Gastroesophageal sphincter (tissue), 4 donors: ENCODE data around the gene PLAU. TPM values are rescaled to one million over a fixed set of nuclear protein-coding genes. Genes with fewer than 3 reads are reported as not detected.
"Not testable (repeated sequence)": the region's sequence is repeated elsewhere in the genome, so short reads cannot be mapped to it uniquely, and the experiment has no call there.

ENCODE experiments used
- ATAC-seq: fragments of 150-250 bp; one replicate; pipeline ENCODE4 v1.9.1; 2016; ENCODE audit warnings: mild to moderate bottlenecking, moderate library complexity
- H3K27ac ChIP-seq, 4 donors: fragments of 200-600 bp; sonication (generic) in 3 of 4; 1 replicate in 3 of 4; 2 replicates in 1 of 4; pipeline ENCODE4 v1.5.1; 2016 to 2019
- H3K27me3 ChIP-seq: fragments of 200-600 bp; sonication (generic); one replicate; pipeline ENCODE4 v1.5.1; 2019
- H3K36me3 ChIP-seq, 2 donors: fragments of 200-600 bp; sonication (generic); one replicate each; pipeline ENCODE4 v1.5.1; 2019; ENCODE audit warnings: control low read depth in 1 of 2
- H3K4me1 ChIP-seq, 3 donors: fragments of 200-600 bp; sonication (generic); 1 replicate in 2 of 3; 2 replicates in 1 of 3; pipeline ENCODE4 v1.5.1; 2016 to 2019; ENCODE audit warnings: control low read depth in 2 of 3
- H3K4me3 ChIP-seq, 2 donors: fragments of 200-600 bp; sonication (generic); one replicate each; pipeline ENCODE4 v1.5.1; 2019; ENCODE audit warnings: mild to moderate bottlenecking in 1 of 2, moderate library complexity in 1 of 2
- H3K9me3 ChIP-seq, 3 donors: fragments of 200-600 bp; sonication (generic); one replicate each; pipeline ENCODE4 v1.5.1; 2017 to 2019; ENCODE audit warnings: control low read depth in 2 of 3
- CTCF ChIP-seq, 4 experiments: fragments of 200-600 bp in 2 of 4; fragments of 450-650 bp in 2 of 4; sonication (generic) in 1 of 4; IDR thresholded peaks; one replicate each; pipeline ENCODE4 v1.5.1; 2017 to 2019; ENCODE audit warnings: antibody characterized with exemption in 4 of 4, mild to moderate bottlenecking in 2 of 4, moderate library complexity in 2 of 4
- EP300 ChIP-seq: sonication (generic); formaldehyde crosslinking; IDR thresholded peaks from one replicate; pipeline ENCODE4 v1.6.1; 2017; ENCODE audit warnings: antibody characterized with exemption, mild to moderate bottlenecking
- POLR2A ChIP-seq, 2 donors: fragments of 450-650 bp; IDR thresholded peaks; one replicate each; pipeline ENCODE4 v1.6.1; 2017; ENCODE audit warnings: antibody characterized with exemption in 2 of 2, mild to moderate bottlenecking in 2 of 2, moderate library complexity in 1 of 2
- POLR2AphosphoS5 ChIP-seq: sonication (generic); formaldehyde crosslinking; IDR thresholded peaks from one replicate; pipeline ENCODE4 v1.6.1; 2017; ENCODE audit warnings: antibody characterized with exemption
- WGBS, 2 donors: methylation state at CpG; one replicate each; pipeline ENCODE4 v1.1.5; 2018; ENCODE audit warnings: low coverage in 1 of 2; 5-methylcytosine and 5-hydroxymethylcytosine counted together
- total RNA-seq, 4 donors: library from RNA; depleted of rRNA; stranded (reverse); fragments of >200 nt; gene quantifications; one replicate each; pipeline ENCODE4 v1.1.0, GENCODE V29; 2016

Gene PLAU
- total RNA-seq, 4 donors from 2014 or later, result 1.1 to 43.3 (median 8.3) TPM

DNA sequence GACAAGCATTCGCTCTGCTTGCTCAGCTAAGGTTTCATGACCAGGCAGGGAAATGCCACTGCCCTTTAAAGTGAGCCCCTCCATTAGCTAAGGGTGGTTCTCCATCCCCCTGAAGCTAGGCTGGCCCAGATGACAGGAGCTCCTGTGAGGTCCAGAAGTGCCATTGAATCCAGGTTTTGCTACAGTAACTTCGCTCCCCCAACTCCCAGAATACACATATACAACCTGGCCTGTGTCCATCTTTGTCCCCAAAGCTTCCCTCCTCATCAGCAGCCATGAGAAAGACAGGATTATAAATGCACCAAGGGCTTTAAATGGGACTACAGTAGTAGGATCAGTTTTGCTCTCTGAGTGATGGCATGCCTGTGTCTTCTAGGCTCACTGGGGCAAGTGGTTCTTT, 51.5 kb downstream of the PLAU start:
- Histone ChIP-seq H3K27ac (no peak overlapping the region), H3K9me3 (no peaks in the 10 kb centered on the region), H3K4me3 (no peak overlapping the region), H3K36me3 (no peaks in the 10 kb centered on the region), H3K27me3 (no peaks in the 10 kb centered on the region), H3K4me1 (peaks cover 11 to 41% (median 15%) of the 10 kb centered on the region in 3 donors)
- TF ChIP-seq EP300 (no peak), POLR2A (IDR thresholded peaks at IDR 0.05) (no peak), CTCF (IDR thresholded peaks at IDR 0.05) (no peak), POLR2AphosphoS5 (no peak)
- WGBS, 2 donors, result 86 to 100% methylated on average over 1 to 2 of the region's 2 CpGs
- ATAC-seq, result no peak

DNA sequence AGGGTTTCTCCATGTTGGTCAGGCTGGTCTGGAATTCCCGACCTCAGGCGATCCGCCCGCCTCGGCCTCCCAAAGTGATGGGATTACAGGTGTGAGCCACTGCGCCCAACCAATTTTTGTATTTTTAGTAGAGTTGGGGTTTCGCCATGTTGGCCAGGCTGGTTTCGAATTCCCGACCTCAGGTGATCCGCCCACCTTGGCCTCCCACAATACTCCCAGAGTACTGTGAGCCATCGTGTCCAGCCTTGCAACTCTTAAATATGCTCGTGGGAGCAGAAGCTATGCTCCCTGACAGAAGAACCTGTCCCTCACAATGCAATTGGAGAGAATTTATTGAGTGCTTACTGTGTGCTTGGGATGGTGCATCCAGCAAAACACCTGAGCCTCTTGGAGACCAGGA, 52.6 kb downstream of the PLAU start:
- not testable (repeated sequence) for H3K27me3 ChIP-seq, H3K4me3 ChIP-seq, H3K27ac ChIP-seq, H3K9me3 ChIP-seq, H3K36me3 ChIP-seq, ATAC-seq
- WGBS, 2 donors, result 88 to 93% methylated on average over 4 to 9 of the region's 12 CpGs
- peaks cover 11 to 44% (median 24%) of the 10 kb centered on the region in 3 donors for H3K4me1 ChIP-seq

GRCh38 chr10:73964743-73965142, 53.8 kb downstream of the PLAU start:
- no peak overlapping the region for H3K4me3 ChIP-seq
- H3K36me3 ChIP-seq, result no peaks in the 10 kb centered on the region
- ATAC-seq, result no peak
- H3K27me3 ChIP-seq, result no peaks in the 10 kb centered on the region
- WGBS, 2 donors, result 100% methylated on average over 1 to 2 of the region's 2 CpGs
- peak overlapping the region in 2 of 4 donors; percentile 4 to 87 for H3K27ac ChIP-seq
- TF ChIP-seq POLR2AphosphoS5 (no peak), POLR2A (IDR thresholded peaks at IDR 0.05) (no peak)
- peaks cover 11 to 51% (median 24%) of the 10 kb centered on the region in 3 donors for H3K4me1 ChIP-seq
- H3K9me3 ChIP-seq, result no peaks in the 10 kb centered on the region

DNA sequence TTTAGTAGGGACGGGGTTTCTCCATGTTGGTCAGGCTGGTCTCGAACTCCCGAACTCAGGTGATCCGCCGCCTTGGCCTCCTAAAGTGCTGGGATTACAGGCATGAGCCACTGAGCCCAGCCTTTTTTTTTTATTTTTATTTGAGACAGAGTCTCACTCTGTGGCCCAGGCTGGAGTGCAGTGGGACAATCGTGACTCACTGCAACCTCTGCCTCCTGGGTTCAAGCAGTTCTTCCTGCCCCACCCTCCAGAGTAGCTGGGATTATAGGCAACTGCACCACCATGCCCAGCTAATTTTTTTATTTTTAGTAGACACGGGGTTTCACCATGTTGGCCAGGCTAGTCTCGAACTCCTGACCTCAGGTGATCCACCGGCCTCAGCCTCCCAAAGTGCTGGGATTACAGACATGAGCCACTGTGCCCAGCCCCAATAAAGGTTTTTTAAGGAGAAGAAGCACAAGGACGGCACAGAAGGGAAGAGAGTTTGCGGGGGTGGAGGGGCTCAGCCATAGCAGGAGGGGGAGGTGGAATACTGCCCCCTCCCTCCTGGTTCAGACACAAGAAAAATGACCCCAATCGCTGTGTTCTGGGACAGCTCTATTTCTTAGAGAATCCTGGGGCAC, 54.4 kb downstream of the PLAU start:
- not testable (repeated sequence) for ATAC-seq, H3K9me3 ChIP-seq, H3K27me3 ChIP-seq, H3K36me3 ChIP-seq
- 46 to 94% methylated on average over 6 to 7 of the region's 12 CpGs for WGBS, 2 donors
- H3K4me1 ChIP-seq, result peaks cover 11 to 51% (median 24%) of the 10 kb centered on the region in 3 donors
- H3K4me3 ChIP-seq, result peak overlapping the region in 1 of 2 donors; percentile 22
- peak overlapping the region; percentile 87 to 99 (median 88) for H3K27ac ChIP-seq

GRCh38 chr10:73965890-73966768, 55.2 kb downstream of the PLAU start:
- H3K27ac ChIP-seq, result peak overlapping the region; percentile 87 to 99 (median 88)
- peak; percentile 88 for TF ChIP-seq POLR2AphosphoS5
- TF ChIP-seq EP300, result no peak
- TF ChIP-seq CTCF (IDR thresholded peaks at IDR 0.05), result no peak
- TF ChIP-seq POLR2A (IDR thresholded peaks at IDR 0.05), result peak in 1 of 2 donors; percentile 19
- WGBS, 2 donors, result 6 to 8% methylated on average over 9 to 10 of the region's 16 CpGs
- H3K4me3 ChIP-seq, result peak overlapping the region in 1 of 2 donors; percentile 22
- H3K9me3 ChIP-seq, result no peaks in the 10 kb centered on the region
- peak; percentile 97 for ATAC-seq
- no peaks in the 10 kb centered on the region for H3K27me3 ChIP-seq
- H3K36me3 ChIP-seq, result no peaks in the 10 kb centered on the region
- H3K4me1 ChIP-seq, result peaks cover 11 to 53% (median 24%) of the 10 kb centered on the region in 3 donors

DNA sequence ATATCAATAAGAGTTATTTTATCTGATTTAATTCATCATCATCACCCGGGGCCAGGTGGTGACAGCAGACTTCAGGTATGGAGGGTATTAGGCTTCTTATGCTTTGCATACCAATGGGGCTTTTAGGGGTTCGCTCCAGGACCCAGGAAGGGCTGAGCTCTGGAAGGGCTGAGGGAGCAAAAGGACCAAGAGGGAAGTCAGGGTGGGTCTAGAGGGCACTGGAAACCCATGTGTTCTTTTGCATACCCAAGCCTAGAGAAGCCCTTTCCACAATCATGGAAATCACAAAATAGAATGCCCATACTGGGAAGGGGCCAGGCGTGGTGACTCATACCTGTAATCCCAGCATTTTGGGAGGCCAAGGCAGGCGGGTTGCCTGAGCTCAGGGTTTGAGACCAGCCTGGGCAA, 56.1 kb downstream of the PLAU start:
- TF ChIP-seq POLR2A (IDR thresholded peaks at IDR 0.05) (no peak), CTCF (IDR thresholded peaks at IDR 0.05) (no peak), EP300 (no peak), POLR2AphosphoS5 (no peak)
- no peaks in the 10 kb centered on the region for H3K36me3 ChIP-seq
- 50 to 69% methylated on average over 1 to 2 of the region's 4 CpGs for WGBS, 2 donors
- H3K4me3 ChIP-seq, result no peak overlapping the region
- peaks cover 11 to 54% (median 24%) of the 10 kb centered on the region in 3 donors for H3K4me1 ChIP-seq
- no peak for ATAC-seq
- no peaks in the 10 kb centered on the region for H3K27me3 ChIP-seq
- peak overlapping the region; percentile 87 to 99 (median 88) for H3K27ac ChIP-seq
- no peaks in the 10 kb centered on the region for H3K9me3 ChIP-seq

Other genes starting within 250 kb of the PLAU start
- gene AGAP5, start 213.0 kb upstream of the PLAU start, total RNA-seq, result 1 to 10 TPM in 3 of 4 donors, under 1 TPM in 1; 0.72 to 7.8 (median 4.2) TPM
- 10 to 100 TPM; 47.5 to 65.1 (median 49.6) TPM for gene SEC24C, start 166.8 kb upstream of the PLAU start, total RNA-seq
- 10 to 100 TPM; 19.9 to 29.5 (median 21.4) TPM for gene CHCHD1, start 129.1 kb upstream of the PLAU start, total RNA-seq
- gene ZSWIM8, start 125.5 kb upstream of the PLAU start, total RNA-seq, result 100 to 1,000 TPM in 2 of 4 donors, 10 to 100 TPM in 2; 48.4 to 121 (median 101) TPM
- gene NDST2, start 99.5 kb upstream of the PLAU start, total RNA-seq, result 10 to 100 TPM; 17.9 to 53.9 (median 25.7) TPM
- gene CAMK2G, start 36.6 kb upstream of the PLAU start, total RNA-seq, result 100 to 1,000 TPM in 3 of 4 donors, 10 to 100 TPM in 1; 82.3 to 207 (median 155) TPM
- 100 to 1,000 TPM; 433 to 615 (median 440) TPM for gene VCL, start 87.0 kb downstream of the PLAU start, total RNA-seq
- gene AP3M1, start 239.7 kb downstream of the PLAU start, total RNA-seq, result 10 to 100 TPM; 29.4 to 41.7 (median 31.7) TPM
- 10 to 100 TPM; 15.3 to 23.3 (median 20.8) TPM for gene ADK, start 240.1 kb downstream of the PLAU start, total RNA-seq